SIG-M5 (cell line): Measurements from ENCODE around the gene MAJIN.

Experiments used
- DNase-seq: peaks from one replicate; lab custom pipeline; 2025; lab: John Stamatoyannopoulos, UW

MAJIN gene

DNA sequence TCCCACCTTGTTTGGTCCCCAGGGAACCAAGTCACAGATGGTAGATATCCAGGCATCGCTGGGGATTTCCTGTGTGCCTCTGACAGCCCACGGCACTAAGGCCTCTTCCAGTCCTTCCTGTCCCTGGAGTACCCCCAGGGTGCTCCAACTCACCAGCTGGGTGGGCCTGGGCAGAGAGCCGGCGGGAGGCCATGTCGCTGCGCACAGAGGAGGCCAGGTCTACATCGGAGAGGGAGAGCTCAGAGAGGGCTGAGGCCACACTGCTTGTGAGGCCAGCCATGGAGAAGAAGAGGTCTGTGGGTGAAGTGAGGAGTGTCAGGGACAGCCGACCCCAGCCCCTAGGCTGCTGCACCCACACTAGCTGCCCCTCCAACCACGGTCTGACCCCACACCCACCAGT lies 60.2 kb downstream of the MAJIN start:
- DNase-seq: no peak

DNA sequence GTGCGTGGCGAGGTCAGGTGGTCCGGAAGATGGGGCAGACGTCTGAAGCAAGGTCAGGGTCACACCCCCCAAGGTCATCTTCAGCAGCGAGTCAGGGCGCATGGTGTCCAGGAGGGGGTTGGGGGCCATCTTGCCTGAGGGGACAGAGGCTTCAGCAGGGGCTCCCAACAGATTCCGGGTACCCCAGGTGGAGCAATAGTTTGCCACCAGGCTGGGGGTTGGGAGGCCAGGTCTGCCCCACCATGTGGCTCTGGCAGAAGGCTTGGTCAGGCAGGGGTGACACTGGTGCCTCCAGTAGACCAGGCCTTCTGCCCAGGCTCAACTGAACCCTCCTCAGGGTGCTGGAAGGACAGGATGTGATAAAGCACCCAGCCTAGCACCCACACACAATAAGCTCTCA lies 60.8 kb downstream of the MAJIN start:
- DNase-seq: no peak

DNA sequence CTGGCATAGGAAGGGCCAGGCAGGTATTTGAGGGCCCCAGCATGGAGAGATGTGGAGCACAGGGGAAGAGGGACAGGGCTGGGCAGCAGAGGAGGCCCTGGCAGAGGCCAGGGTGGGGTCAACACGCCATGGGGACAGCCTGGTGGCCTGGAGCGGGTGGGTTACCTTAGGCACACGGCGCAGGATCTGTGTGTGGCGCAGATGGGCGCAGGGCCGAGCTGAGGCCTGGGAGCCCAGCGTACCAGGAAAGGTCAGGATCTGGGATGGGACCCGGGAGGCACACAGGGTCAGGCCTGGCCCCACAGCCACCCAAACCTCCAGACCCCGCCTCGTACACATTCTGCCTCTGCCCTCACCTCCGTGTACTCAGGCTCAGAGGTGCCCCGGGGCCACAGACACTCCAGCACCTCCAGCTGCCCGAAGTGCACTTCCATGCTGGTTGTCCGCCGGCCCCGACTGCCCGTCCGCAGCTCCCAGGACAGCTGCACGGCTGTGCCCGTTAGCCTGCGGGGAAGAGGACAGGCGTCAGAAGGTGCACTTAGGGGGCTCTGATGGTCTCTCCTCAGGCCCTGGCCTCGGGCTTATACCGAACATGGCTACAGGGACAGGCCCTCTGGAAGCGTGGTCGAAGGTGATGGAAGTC lies 61.3 kb downstream of the MAJIN start:
- no peak for DNase-seq

DNA sequence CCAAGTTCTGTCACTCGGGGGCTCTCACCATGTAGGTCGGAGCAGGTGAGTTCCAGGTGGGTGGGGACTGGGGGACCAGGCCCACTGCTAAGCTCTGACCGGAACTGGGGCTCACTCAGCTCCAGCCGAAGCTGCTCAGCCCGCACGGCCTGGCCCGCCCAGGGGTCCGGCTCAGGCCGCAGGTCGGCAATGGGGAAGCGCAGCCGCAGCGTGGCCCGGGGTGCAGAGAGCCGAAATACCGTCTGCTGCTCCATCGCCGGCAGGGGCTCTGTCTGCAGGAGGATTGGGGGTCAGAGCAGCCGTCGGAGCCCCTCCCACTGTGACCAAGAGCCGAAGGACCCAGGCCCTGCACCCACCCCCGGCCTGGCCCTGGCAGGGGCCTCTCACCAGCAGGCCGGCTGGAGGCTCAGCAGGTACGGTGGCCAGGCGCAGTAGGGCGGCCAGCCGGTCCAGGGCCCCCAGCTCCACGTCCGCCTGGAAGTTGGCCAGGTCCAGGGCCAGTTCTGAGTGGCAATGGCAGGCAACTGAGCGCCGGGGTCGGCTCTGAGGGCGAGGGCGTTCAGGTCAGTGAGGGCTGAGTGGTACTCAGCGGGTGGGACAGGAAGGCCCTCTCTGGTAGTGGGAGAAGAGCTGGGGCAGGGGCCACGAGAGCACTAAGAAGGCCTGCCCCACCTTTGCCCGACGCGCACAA lies 62.1 kb downstream of the MAJIN start:
- no peak for DNase-seq

DNA sequence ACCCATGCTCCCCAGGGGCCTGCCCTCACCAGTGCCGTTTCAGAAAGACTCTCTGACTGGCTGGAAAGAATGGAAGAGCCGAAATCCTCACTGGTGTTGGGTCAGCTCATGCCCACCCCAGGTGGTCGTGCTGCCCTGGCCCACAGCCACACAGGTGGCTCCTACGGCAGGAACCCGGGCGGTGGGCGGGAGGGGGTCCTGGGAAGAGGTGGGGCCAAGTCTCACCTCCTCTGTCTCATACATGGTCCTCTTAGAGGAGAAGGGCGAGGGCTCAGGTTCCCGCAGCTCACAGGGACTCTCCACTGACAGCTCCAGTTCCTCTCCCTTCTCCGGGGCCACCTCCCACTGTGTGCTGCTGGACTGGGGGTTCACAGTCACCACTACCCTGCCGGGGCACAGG lies 63.1 kb downstream of the MAJIN start:
- DNase-seq: no peak

DNA sequence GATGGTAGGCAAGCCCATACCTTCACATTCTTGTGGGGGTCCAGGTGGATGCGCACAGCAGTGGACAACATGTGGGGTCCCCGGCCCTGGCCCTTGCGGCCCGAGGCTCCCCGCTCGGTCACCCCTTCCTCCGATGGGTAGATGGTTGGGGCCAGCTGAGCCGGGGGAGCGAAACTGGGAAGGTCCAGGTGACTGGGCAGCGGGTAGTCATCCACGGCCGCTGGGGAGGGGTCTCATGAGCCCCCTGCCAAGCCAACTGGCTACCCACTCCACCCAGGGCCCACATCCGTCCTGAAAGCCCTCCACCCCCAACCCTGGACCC lies 65.6 kb downstream of the MAJIN start:
- DNase-seq: no peak

DNA sequence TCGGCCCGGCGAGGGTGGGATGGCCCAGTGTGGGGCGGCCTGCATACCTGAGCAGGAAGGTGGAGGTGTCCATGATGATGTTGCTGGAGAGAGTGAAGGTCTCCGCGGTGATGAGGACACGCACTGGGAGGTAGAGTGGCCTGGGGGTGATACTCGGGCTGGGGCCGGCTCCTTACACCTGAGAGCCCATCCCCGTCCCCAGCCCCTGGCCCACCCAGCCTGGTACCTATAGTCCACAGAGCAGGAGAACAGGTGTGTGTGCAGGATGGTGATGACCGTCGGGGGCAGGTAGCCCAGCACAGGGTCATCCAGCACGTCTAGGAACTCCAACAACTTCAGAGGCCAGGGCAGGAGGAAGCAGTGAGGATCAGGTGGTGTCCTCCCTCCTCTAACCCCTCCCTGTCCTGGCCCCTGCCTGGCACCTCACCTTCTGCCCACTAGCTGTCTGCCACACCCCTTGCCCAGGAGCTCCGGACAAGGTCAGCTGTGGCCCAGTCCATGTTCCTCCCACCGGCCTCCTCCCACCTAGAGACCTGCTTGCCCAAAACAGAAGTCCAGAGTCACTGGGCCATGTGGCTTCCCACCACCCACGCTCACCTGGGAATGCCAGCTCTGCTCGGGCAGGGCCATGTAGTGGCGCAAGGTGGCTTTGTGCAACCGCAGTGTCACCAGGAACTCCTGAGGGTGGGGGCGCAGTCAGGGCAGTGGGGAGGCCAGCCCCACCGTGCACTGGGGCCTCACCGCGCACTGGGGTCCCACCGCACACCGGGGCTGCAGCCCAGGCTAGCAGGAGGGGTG lies 66.2 kb downstream of the MAJIN start:
- DNase-seq: no peak

DNA sequence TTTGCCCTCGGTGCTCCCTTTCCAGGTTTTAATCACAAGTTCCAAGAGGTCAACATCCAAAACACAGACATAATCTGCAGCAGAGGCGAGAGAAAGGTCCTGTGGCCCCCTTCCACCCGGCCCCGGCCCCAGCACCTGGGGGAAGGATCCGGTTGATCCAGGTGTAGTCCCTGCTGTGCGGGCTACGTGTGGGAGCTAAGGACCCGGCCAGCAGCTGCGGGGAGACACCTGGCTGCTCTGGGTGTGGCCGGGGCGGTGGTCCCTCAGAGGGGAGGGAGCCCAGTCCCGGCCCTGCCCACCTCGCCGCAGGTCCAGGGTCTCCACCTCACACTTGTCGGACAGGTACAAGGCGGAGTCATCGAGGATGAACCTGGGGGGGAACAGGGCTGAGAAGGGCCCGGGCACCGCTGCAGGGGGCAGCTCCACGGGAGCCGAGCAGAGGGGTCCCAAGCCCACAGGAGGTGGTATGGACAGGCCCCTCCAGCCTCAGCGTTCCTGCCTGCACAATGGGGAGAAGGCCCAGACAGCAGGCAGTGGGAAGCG lies 68.5 kb downstream of the MAJIN start:
- no peak for DNase-seq

DNA sequence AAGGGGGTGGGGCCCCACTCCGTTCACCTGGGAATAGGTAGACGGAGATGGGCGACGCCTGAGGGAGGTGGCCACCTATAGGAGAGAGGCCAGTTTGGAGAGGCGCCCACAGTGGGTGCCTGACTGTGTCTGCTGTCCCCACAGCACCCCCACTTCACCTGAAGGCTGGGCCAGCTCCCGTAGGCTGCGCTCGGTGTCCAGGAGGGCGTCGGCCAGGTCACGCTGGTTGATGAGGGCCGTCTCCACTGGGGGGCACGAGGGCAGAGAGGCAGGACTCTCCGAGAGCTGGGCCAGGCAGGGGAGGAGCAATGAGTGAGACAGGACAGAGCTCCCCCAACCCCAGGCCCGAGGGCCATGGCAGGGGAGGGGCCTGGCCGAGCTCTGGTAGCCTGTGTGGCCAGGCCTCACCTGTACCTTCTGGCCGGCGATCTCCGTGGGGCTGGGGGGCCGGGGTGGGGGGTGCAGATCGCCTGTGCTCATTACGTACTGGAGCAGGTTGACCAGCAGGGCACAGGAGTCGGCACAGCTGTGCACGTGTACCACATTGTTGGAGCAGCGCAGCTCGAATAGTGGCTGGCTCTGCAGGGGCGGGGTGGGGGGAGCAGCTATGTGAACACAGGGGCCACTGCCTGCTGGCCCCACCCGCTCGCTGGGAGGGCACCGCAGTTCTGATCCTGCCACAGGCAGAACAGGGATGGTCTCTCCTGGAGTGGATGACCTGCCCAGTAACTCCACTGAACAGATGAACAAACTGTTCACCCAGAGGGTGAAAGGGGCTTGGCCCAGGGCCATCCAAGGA lies 69.6 kb downstream of the MAJIN start:
- DNase-seq: no peak

DNA sequence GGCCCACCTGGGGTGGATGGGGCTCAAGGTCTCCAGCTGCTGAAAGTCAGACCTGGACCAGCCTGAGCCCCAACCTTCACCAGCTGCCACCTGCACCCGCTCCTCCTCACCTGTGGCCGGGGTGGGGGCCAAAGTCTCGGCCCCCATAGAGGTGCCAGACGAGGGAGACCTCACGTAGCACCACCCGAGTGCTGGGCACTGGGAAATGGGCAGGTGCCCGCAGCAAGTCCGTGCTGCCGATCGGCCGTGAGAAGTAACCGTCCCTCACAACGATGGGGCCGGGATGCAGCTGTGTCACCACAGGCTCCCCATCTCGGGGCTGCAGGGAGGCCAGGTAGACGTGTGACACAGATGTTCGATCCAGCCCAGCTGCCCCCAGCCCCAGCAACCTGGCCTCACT lies 71.1 kb downstream of the MAJIN start:
- DNase-seq: no peak

DNA sequence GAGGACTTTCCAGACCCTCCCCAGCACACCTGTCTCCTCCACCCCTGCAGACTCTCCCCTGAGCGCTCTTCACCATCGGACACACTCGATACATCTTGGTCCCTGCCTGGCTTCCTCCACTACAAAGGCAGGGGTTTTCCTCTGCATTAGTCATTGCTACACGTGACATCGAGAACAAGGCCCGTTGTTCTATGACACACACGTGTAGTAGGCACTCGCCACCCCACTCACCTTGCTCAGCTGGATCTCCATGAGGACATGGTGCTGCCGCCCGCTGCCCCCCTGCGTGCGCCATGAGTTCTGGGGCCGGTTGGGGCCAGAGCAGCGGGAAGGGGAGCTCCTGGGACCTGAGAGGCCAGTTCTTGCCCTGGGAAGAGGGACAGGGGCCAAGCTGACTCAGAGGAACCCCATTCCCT lies 71.6 kb downstream of the MAJIN start:
- no peak for DNase-seq

DNA sequence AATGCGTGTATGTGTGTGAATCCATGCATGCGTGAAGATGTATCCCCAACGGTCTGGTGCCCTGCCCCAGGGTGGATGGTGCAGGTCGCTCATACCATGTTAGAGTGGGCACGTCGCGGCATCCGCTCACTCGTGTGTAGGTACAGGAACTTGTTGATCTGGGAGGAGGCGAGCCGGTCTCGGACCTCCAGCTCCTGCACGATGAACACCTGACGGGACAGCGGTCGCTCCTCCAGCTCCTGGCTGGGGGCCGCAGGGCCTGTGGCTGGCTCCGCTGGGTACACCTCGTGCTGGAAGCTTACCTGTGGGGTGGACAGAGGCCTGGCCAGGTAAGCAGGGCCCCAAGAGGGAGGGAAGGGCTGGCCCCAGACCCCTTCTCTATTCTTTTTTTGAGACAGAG lies 73.4 kb downstream of the MAJIN start:
- DNase-seq: no peak

DNA sequence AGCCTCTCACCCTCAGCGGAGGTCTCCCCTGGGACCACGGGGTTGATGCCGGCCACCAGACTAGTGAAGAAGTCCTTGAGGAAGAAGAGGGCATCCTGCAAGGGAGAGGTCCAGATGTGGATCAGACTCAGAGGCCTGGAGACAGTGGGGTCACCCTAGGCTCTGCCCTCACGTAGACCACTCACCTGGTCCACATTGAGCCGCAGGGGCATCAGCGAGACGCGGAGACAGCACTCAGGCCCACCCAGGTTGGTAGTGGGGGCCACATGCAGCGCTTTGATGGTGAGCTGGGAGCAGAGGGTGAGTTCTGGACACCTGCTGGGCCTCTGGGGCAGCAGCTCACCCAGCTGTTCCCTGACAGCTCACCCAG lies 73.8 kb downstream of the MAJIN start:
- DNase-seq: no peak

DNA sequence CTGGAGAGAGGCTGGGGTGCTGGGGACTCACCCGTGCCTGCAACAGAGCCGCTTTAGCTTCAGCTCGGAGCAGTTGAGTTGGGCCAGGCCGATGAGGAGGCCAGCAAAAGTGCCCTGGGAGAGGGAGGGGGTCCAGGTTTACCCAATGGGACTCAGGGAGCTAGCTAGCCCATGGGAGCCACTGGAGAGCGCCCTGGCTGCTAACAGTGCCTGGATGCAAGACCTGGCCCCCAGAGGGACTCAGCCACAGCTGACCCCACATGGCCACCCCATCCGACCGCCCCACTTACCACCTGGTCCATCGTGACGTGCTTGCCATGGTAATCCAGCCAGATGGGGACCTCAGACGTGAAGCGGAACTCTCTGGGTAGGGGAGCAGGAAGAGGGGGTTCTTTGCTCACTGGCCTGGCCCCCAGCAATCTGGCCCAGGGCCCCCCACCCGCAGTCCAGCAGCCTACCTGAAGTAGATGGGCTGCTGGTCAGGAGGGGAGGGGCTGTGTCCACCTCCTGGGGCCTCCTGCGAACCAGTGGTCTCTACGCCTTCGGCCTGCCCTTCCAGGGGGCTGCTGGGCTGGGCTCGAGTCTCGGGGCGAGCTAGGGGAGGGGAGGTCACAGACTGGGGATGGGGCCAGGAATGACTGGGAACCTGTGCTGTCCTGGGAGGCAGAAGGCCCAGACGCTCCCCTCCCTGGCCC lies 74.4 kb downstream of the MAJIN start:
- DNase-seq: no peak

DNA sequence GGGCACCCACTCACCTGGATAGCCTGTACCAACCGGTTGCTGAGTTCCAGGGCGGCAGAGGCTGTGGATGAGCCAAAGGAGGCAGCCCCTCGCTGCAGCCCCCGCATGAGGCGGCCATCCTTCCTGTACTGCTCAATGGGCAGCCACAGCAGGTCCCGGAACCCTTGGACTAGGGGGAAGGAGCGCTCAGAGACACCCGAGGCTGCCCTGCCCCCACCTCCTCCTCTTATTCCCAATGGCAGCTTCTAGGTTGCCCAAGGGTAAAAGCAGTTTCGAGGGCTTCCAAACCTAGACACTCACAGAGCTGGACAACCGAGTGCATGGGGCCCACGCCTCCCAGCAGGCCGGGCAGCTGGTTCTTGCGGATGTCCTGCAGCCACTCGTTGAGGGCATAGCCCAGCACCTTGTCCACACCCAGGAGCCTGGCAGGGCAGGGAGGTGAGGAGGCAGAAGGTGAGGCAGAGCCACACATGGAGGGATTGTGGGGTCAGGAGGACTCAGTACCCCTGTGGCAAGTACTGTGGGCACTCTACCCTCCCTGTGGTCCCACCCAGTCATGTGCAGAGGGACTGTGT lies 75.4 kb downstream of the MAJIN start:
- DNase-seq: no peak

DNA sequence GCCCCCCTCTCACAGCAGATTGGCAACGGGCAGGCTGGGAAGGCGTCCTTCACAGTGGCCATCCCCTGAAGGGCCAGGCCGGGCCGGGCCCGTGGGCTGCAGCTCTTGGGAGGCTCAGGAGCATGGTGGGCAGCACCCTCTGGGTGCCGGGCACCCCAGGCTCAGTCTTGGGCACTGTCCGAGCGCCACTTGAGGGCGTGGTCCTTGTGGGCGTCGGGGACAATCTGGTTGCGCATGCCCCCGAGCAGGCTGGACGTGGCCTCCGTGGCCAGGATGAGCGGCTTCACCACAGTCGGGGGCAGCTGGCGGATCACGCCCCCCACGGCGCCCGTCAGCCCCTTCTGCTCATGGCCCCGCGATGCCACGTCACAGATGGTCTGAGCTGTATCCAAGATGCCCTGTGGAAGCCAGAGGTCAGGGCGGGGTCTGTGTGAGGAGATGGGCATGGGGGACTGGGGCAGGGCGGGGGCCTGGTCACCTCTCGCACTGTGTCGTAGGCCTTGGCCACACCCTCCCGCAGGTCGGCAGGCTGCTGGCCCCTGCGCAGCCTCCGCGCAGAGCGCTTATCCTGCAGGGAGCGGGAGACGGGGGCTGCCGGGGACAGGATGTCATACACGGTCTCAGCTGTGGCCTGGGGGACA lies 77.0 kb downstream of the MAJIN start:
- DNase-seq: no peak

DNA sequence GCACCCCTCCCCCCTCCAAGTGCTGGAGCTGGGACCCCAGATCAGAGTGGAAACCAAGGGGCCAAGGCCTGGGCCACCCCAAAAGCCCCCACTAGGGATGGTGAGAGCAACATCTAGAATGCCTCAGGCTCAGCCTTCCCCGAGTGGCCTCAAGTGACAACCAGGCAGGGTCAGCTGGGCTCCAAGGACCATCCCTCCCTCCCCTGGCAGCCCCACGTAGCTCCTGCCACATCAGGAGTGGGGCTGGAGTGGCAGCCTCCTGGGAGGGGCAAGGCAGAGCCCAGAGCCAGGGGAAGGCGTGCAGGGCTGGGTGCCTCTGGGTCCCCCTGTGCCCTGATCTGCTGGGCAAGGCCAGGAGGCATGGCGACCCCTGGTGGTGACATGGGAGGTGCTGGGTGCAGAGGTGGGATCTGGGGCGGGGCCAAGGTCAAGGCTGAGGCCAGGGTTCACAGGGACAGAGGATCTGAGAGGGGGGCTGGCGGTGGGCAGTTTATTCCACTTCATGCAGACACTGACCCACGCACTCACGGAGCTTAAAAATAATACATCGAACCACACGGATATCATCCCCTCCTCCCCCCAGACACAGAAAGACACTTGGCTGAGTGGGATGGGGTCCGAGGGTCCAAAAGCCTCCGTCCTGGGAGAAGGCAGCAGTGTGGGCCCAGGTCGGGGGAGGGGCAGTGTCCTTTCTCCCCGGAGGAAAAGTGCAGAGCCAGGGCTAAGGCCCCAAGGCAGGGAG lies 77.7 kb downstream of the MAJIN start:
- no peak for DNase-seq

DNA sequence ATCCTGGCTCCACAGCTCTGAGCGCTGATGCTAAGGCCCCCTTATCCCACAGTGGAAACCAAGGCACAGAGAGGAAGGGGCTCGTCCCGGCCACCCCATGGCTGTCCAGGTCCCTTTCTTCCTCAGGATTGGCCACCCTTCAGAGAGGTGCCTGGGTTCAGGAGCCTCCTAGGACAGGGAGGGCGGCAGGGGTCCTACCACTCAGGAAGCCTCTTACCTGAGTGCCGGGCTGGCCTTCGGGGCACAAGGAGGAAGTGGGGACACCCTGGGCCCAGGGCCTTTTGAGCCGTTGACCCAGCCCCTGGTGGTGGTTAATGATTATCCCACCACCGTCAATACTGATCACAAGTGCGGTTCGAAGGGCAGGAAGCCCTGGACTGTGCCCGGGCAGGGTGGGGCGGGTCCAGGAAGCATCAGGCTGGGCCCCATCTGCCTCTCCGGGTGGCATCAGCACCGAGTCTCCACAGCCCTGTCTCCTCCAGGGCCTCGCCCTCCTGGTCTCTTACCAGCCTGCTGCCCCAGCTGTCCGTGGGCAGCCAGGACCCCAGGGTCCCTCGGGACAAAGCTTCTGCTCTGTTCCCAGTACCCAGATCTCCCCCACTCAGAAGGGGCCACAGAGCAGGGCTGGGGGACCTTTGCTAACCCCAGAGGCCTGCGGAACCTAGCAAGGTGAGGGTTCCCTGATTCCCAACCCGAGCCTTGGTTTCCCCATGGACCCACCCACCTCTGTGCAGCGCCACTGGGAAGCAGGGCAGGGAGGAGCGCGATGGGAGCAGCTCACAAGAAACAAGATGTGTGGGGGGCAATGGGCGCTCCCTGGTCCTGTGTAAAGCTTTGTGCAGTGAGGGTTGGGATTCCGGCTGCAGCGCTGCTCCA lies 78.5 kb downstream of the MAJIN start:
- no peak for DNase-seq

DNA sequence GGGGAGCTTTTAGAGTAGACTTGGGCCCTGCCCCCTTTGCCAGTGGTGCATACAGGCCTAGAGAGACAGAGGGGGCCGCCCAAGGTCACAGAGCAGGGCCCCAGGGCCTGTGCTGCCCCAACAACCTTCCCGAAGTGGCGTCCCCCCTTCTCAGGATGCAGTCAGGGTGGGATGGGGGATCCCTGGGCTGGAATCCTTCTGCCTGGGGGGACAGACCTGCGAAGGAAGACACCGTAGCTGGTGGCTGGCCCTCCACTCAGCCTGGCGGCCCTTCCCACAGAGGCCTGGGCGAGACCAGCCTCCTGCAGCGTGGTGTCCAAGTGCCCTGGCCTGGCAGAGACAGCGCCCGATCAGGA lies 79.1 kb downstream of the MAJIN start:
- DNase-seq: no peak
